Medulla oblongata (tissue), 1 donor: ENCODE data around the gene KCNK13.
"Not testable (repeated sequence)": the region's sequence is repeated elsewhere in the genome, so short reads cannot be mapped to it uniquely, and the experiment has no call there.

Source experiments
- DNase-seq: peaks from one replicate; pipeline ENCODE4 v3.0.0-alpha.2; 2015; ENCODE audit errors: extremely low spot score

The KCNK13 gene

GRCh38 chr14:90061685-90062126, at the start of gene KCNK13:
KCNK13 (plus strand) TSS chr14:90061994; CDS start chr14:90062206, 212 bp downstream.
- DNase-seq: peak; percentile 25

GRCh38 chr14:90017371-90017770, 44.4 kb upstream of the KCNK13 start:
- no peak for DNase-seq

- no peak for DNase-seq
Observed at GRCh38 chr14:90019824-90020523, 41.8 kb upstream of the KCNK13 start.

GRCh38 chr14:90023176-90023896, 38.5 kb upstream of the KCNK13 start:
- no peak for DNase-seq

- DNase-seq: no peak
Observed at GRCh38 chr14:90024910-90025309, 36.9 kb upstream of the KCNK13 start.

GRCh38 chr14:90026608-90027007, 35.2 kb upstream of the KCNK13 start:
- DNase-seq: not testable (repeated sequence)

GRCh38 chr14:90027842-90028241, 34.0 kb upstream of the KCNK13 start:
- no peak for DNase-seq

GRCh38 chr14:90034156-90034555, 27.6 kb upstream of the KCNK13 start:
- DNase-seq: no peak

GRCh38 chr14:90034835-90035525, 26.8 kb upstream of the KCNK13 start:
- DNase-seq: no peak

GRCh38 chr14:90039253-90040010, 22.4 kb upstream of the KCNK13 start:
- no peak for DNase-seq

GRCh38 chr14:90040411-90040810, 21.4 kb upstream of the KCNK13 start:
- DNase-seq: no peak

- DNase-seq: no peak
Observed at GRCh38 chr14:90042496-90043252, 19.1 kb upstream of the KCNK13 start.

- DNase-seq: no peak
Observed at GRCh38 chr14:90045616-90046015, 16.2 kb upstream of the KCNK13 start.

- DNase-seq: no peak
Observed at GRCh38 chr14:90049390-90049789, 12.4 kb upstream of the KCNK13 start.

GRCh38 chr14:90050271-90050670, 11.5 kb upstream of the KCNK13 start:
- DNase-seq: no peak

GRCh38 chr14:90053044-90053443, 8.8 kb upstream of the KCNK13 start:
- no peak for DNase-seq

GRCh38 chr14:90054803-90055202, 7.0 kb upstream of the KCNK13 start:
- DNase-seq: no peak

GRCh38 chr14:90056826-90057225, 5.0 kb upstream of the KCNK13 start:
- DNase-seq: no peak

- DNase-seq: no peak
Observed at GRCh38 chr14:90058876-90059458, 2.8 kb upstream of the KCNK13 start.

- DNase-seq: peak; percentile 76
Observed at GRCh38 chr14:90060312-90060964, 1.4 kb upstream of the KCNK13 start.
